ENCODE measurements around the gene TIMP2.
"Not testable (repeated sequence)": the region's sequence is repeated elsewhere in the genome, so short reads cannot be mapped to it uniquely, and the experiment has no call there.

The TIMP2 gene

GRCh38 chr17:78885956-78886355 is 39.2 kb downstream of the TIMP2 start:
- DNase-seq: no peak

- no peak for DNase-seq
These were observed 40.1 kb downstream of the TIMP2 start for GRCh38 chr17:78884876-78885667.

GRCh38 chr17:78884148-78884825 is 40.9 kb downstream of the TIMP2 start:
- DNase-seq: no peak

GRCh38 chr17:78883533-78884131 is 41.6 kb downstream of the TIMP2 start:
- DNase-seq: no peak

GRCh38 chr17:78883089-78883532 is 42.1 kb downstream of the TIMP2 start:
- peak; percentile 57 for DNase-seq

- peak; percentile 21 for DNase-seq
These were observed 42.6 kb downstream of the TIMP2 start for GRCh38 chr17:78882540-78883088.

GRCh38 chr17:78879635-78880186 is 45.5 kb downstream of the TIMP2 start:
- DNase-seq: no peak

- DNase-seq: no peak
These were observed 46.2 kb downstream of the TIMP2 start for GRCh38 chr17:78878871-78879527.

- DNase-seq: no peak
These were observed 46.9 kb downstream of the TIMP2 start for GRCh38 chr17:78878261-78878660.

GRCh38 chr17:78876954-78877517 is 48.2 kb downstream of the TIMP2 start:
- DNase-seq: not testable (repeated sequence)

- DNase-seq: no peak
These were observed 49.0 kb downstream of the TIMP2 start for GRCh38 chr17:78876094-78876597.

- DNase-seq: no peak
These were observed 49.7 kb downstream of the TIMP2 start for GRCh38 chr17:78875363-78876093.

- DNase-seq: no peak
These were observed 51.5 kb downstream of the TIMP2 start for GRCh38 chr17:78873519-78874340.

GRCh38 chr17:78872486-78872885 is 52.7 kb downstream of the TIMP2 start:
- DNase-seq: no peak

- no peak for DNase-seq
These were observed 54.6 kb downstream of the TIMP2 start for GRCh38 chr17:78870621-78871020.

- DNase-seq: no peak
These were observed 56.8 kb downstream of the TIMP2 start for GRCh38 chr17:78868391-78868790.

GRCh38 chr17:78867046-78867445 is 58.1 kb downstream of the TIMP2 start:
- DNase-seq: not testable (repeated sequence)

- DNase-seq: peak; percentile 64
These were observed 59.4 kb downstream of the TIMP2 start for GRCh38 chr17:78865682-78866390.

- DNase-seq: no peak
These were observed 61.1 kb downstream of the TIMP2 start for GRCh38 chr17:78864117-78864516.
